NT2/D1 (cell line): ENCODE data around the gene COG2.

ENCODE experiments used
- SUZ12 ChIP-seq: IDR thresholded peaks from 2 replicates; pipeline ENCODE4 v1.6.1; 2011; ENCODE audit not compliant: insufficient read length, insufficient read depth; ENCODE audit errors: extremely low read depth
- YY1 ChIP-seq: IDR thresholded peaks from 2 replicates; pipeline ENCODE4 v1.6.1; 2011; ENCODE audit not compliant: insufficient read length, insufficient read depth
- ZNF274 ChIP-seq: IDR thresholded peaks from 2 replicates; pipeline ENCODE4 v1.6.1; 2011; ENCODE audit warnings: mild to moderate bottlenecking, low read depth, low read length

GRCh38 chr1:230598745-230599144 is 43.5 kb upstream of the COG2 start:
- TF ChIP-seq ZNF274 = no peak
- no peak for TF ChIP-seq YY1
- TF ChIP-seq SUZ12 = no peak
